ENCODE measurements around the gene PTPN20.

- TF ChIP-seq CTCF (conservative IDR thresholded peaks at IDR 0.05) (no peak), ZFX (IDR thresholded peaks at IDR 0.05) (no peak)
Measured at GRCh38 chr10:47045331-47045861, 134.2 kb downstream of the PTPN20 start.

Measured in C4-2B (cell line).